Osteocyte (in vitro differentiated cells): ENCODE results near the gene KRTAP10-7. TPM values are rescaled to one million over a fixed set of nuclear protein-coding genes. Genes with fewer than 3 reads are reported as not detected.
A peak's percentile ranks its signal among the peaks of the same experiment; 100 is the strongest.

Experiments
- DNase-seq: peaks from one replicate; pipeline ENCODE4 v3.0.0; 2021; ENCODE audit warnings: mixed read lengths; ENCODE audit not compliant: unreplicated experiment; ENCODE audit errors: extremely low spot score
- H3K27ac Mint-ChIP-seq: one replicate; pipeline ENCODE4 v1.8.0; 2021; ENCODE audit warnings: mild to moderate bottlenecking, mixed read lengths; ENCODE audit not compliant: unreplicated experiment
- H3K27me3 Mint-ChIP-seq: one replicate; pipeline ENCODE4 v1.8.0; 2021; ENCODE audit warnings: mixed read lengths; ENCODE audit not compliant: unreplicated experiment
- H3K36me3 Mint-ChIP-seq: one replicate; pipeline ENCODE4 v1.8.0; 2021; ENCODE audit warnings: mixed read lengths; ENCODE audit not compliant: unreplicated experiment
- H3K4me1 Mint-ChIP-seq: one replicate; pipeline ENCODE4 v1.8.0; 2021; ENCODE audit warnings: mixed read lengths; ENCODE audit not compliant: unreplicated experiment
- H3K4me3 Mint-ChIP-seq: one replicate; pipeline ENCODE4 v1.8.0; 2021; ENCODE audit warnings: mild to moderate bottlenecking, moderate library complexity, mixed read lengths; ENCODE audit not compliant: unreplicated experiment
- H3K9me3 Mint-ChIP-seq: one replicate; pipeline ENCODE4 v1.8.0; 2021; ENCODE audit warnings: mixed read lengths; ENCODE audit not compliant: unreplicated experiment
- total RNA-seq: library from RNA; stranded (reverse); gene quantifications from 2 replicates; pipeline ENCODE4 v1.2.1, GENCODE V29; 2021
- TF ChIP-seq, protein P1 (sequence below): fragments of 200-600 bp; sonication (generic); IDR thresholded peaks from 2 replicates; pipeline ENCODE4 v1.5.0; 2021; ENCODE audit warnings: antibody characterized with exemption, mild to moderate bottlenecking, moderate library complexity

Gene KRTAP10-7
- total RNA-seq, 1 donor from 2014 or later = not detected

GRCh38 chr21:44593598-44594405 lies 6.6 kb upstream of the KRTAP10-7 start:
- H3K36me3 Mint-ChIP-seq = no peaks in the 10 kb centered on the region
- H3K27ac Mint-ChIP-seq = no peak overlapping the region
- no peak overlapping the region for H3K4me3 Mint-ChIP-seq
- TF ChIP-seq, protein P1, sequence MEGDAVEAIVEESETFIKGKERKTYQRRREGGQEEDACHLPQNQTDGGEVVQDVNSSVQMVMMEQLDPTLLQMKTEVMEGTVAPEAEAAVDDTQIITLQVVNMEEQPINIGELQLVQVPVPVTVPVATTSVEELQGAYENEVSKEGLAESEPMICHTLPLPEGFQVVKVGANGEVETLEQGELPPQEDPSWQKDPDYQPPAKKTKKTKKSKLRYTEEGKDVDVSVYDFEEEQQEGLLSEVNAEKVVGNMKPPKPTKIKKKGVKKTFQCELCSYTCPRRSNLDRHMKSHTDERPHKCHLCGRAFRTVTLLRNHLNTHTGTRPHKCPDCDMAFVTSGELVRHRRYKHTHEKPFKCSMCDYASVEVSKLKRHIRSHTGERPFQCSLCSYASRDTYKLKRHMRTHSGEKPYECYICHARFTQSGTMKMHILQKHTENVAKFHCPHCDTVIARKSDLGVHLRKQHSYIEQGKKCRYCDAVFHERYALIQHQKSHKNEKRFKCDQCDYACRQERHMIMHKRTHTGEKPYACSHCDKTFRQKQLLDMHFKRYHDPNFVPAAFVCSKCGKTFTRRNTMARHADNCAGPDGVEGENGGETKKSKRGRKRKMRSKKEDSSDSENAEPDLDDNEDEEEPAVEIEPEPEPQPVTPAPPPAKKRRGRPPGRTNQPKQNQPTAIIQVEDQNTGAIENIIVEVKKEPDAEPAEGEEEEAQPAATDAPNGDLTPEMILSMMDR = no peak
- DNase-seq = peak; percentile 64
- H3K9me3 Mint-ChIP-seq = no peaks in the 10 kb centered on the region
- H3K4me1 Mint-ChIP-seq = peaks cover 3% of the 10 kb centered on the region
- H3K27me3 Mint-ChIP-seq = peaks cover 32% of the 10 kb centered on the region

- TF ChIP-seq, protein P1 = no peak
- Mint-ChIP-seq H3K9me3 (no peaks in the 10 kb centered on the region), H3K27ac (no peak overlapping the region), H3K27me3 (peaks cover 33% of the 10 kb centered on the region), H3K4me1 (peaks cover 3% of the 10 kb centered on the region), H3K36me3 (no peaks in the 10 kb centered on the region), H3K4me3 (no peak overlapping the region)
- DNase-seq = peak; percentile 63
Measured at GRCh38 chr21:44594406-44594916, 5.9 kb upstream of the KRTAP10-7 start.

DNA sequence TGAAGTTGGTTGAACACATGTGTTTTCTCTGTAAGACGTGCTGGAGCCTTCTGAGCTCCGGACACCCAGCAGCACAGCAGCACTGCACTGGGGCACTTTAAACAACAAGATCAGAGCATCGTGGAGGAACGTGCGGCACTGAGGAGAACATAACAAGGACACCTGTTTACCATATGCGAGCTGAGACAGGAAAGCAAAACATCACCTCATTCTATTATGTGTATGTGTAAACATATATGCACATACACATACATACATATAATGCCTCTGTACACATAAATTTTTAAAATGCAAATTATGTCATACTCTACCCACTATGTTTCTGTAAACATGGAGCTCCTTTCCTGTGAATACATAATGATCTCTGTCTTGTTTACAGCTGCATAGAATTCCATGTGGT lies 4.9 kb upstream of the KRTAP10-7 start:
- Mint-ChIP-seq H3K27me3 (peaks cover 39% of the 10 kb centered on the region), H3K4me3 (no peak overlapping the region), H3K9me3 (no peaks in the 10 kb centered on the region), H3K27ac (no peak overlapping the region), H3K36me3 (no peaks in the 10 kb centered on the region), H3K4me1 (peaks cover 3% of the 10 kb centered on the region)
- TF ChIP-seq, protein P1 = no peak
- DNase-seq = no peak

DNA sequence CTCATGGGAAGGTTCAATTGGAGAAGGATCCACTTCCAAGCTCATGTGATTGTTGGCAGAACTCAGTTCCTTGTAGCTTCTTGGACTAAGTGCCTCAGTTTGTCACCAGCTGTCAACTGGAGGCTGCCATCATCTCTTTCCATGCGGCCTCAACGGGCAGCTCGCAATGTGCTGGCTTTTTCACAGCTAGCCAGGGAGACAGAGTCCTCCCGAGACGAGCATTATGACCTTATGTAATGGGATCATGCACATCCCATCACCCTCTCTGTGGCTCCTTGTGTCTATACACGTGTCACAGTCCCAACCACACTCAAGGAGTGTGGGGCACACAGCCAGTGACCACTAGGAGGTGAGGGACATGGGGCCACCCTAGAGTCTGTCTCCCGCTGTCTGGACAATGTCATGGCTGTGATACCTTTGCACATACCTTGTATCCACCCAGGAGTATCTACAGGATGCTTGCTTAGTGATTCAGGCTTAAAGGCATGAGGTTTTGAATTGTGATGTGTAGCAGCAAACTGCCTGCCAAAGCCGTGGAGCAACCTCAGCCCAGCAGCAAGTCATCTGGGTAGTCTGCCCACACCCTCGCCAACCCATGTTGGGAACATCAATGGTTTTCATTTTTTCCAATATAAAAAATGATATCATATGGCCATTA lies 4.2 kb upstream of the KRTAP10-7 start:
- no peak overlapping the region for H3K27ac Mint-ChIP-seq
- no peaks in the 10 kb centered on the region for H3K9me3 Mint-ChIP-seq
- H3K4me3 Mint-ChIP-seq = no peak overlapping the region
- TF ChIP-seq, protein P1 = no peak
- H3K27me3 Mint-ChIP-seq = peaks cover 39% of the 10 kb centered on the region
- H3K4me1 Mint-ChIP-seq = peaks cover 3% of the 10 kb centered on the region
- peak; percentile 57 for DNase-seq
- H3K36me3 Mint-ChIP-seq = no peaks in the 10 kb centered on the region

GRCh38 chr21:44598061-44598460 lies 2.3 kb upstream of the KRTAP10-7 start:
- H3K27me3 Mint-ChIP-seq = peaks cover 33% of the 10 kb centered on the region
- no peak overlapping the region for H3K27ac Mint-ChIP-seq
- H3K36me3 Mint-ChIP-seq = no peaks in the 10 kb centered on the region
- no peak for DNase-seq
- TF ChIP-seq, protein P1 = no peak
- no peaks in the 10 kb centered on the region for H3K9me3 Mint-ChIP-seq
- H3K4me3 Mint-ChIP-seq = no peak overlapping the region
- peaks cover 3% of the 10 kb centered on the region for H3K4me1 Mint-ChIP-seq
